HUES48 (cell line): ENCODE data around the gene KLK11.

Experiments
- H3K27ac ChIP-seq: one replicate; pipeline ENCODE4 v1.7.0; 2013; ENCODE audit warnings: low read depth, low read length, inconsistent platforms
- H3K27me3 ChIP-seq: 2 replicates; pipeline ENCODE4 v1.6.1; 2013; ENCODE audit warnings: mild to moderate bottlenecking, low read length; ENCODE audit not compliant: control insufficient read depth, insufficient read depth
- H3K36me3 ChIP-seq: 2 replicates; pipeline ENCODE4 v1.6.1; 2013; ENCODE audit warnings: low read length; ENCODE audit not compliant: control insufficient read depth, insufficient read depth
- H3K4me1 ChIP-seq: 2 replicates; pipeline ENCODE4 v1.6.1; 2013; ENCODE audit warnings: mild to moderate bottlenecking, low read length; ENCODE audit not compliant: control insufficient read depth, insufficient read depth
- H3K4me3 ChIP-seq: 2 replicates; pipeline ENCODE4 v1.5.1; 2013; ENCODE audit warnings: mild to moderate bottlenecking, low read depth, low read length
- H3K9ac ChIP-seq: 2 replicates; pipeline ENCODE4 v1.6.1; 2013; ENCODE audit warnings: mild to moderate bottlenecking, low read depth, low read length, moderate library complexity
- H3K9me3 ChIP-seq: 2 replicates; pipeline ENCODE4 v1.6.1; 2013; ENCODE audit warnings: low read length; ENCODE audit not compliant: control insufficient read depth, insufficient read depth

The KLK11 gene, protein sequence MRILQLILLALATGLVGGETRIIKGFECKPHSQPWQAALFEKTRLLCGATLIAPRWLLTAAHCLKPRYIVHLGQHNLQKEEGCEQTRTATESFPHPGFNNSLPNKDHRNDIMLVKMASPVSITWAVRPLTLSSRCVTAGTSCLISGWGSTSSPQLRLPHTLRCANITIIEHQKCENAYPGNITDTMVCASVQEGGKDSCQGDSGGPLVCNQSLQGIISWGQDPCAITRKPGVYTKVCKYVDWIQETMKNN

GRCh38 chr19:51026554-51026831, at the start of gene KLK11:
Gene KLK11, minus strand, starts transcription at chr19:51026616. Its CDS starts 985 bp downstream, at chr19:51025631.
- Histone ChIP-seq H3K4me1 (peaks cover 23% of the 10 kb centered on the region; the same call in 1 of the 2 replicates), H3K27ac (no peak within 1 kb of the TSS), H3K4me3 (no peak within 1 kb of the TSS), H3K36me3 (no peaks in the 10 kb centered on the region), H3K9ac (no peak within 1 kb of the TSS), H3K9me3 (no peaks in the 10 kb centered on the region), H3K27me3 (no peaks in the 10 kb centered on the region)

DNA sequence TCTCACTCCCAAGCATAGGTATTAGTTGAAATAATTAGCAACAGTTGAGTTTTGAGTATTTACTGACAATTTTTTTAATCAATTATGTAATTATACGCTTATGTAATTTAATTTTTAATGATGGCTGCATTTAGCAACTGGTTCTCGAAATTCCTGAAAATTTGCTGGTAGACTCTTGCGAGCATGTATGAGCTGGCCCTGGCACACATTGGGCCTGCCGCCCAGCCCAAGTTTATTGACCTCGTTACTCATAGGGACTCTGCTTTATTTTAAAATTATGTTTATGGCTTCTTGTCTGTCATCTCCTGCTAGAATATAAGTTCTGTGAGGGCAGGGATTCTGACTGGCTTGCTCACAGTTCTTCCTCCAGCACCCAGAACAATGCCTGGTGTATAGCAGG, 49.6 kb upstream of the KLK11 start:
- H3K36me3 ChIP-seq = no peaks in the 10 kb centered on the region

GRCh38 chr19:51071095-51071405, 44.6 kb upstream of the KLK11 start:
- Histone ChIP-seq H3K4me3 (no peak overlapping the region), H3K4me1 (0 out of 2 replicates have a peak, but pooled peaks cover 1% of the 10 kb centered on the region), H3K27me3 (no peaks in the 10 kb centered on the region), H3K36me3 (no peaks in the 10 kb centered on the region), H3K9ac (no peak overlapping the region), H3K9me3 (0 out of 2 replicates have a peak, but pooled peaks cover 5% of the 10 kb centered on the region), H3K27ac (no peak overlapping the region)

More for the DNA sequence above, 49.6 kb upstream of the KLK11 start:
- no peak overlapping the region for H3K27ac ChIP-seq
- H3K4me1 ChIP-seq = 0 out of 2 replicates have a peak, but pooled peaks cover 5% of the 10 kb centered on the region
- H3K9ac ChIP-seq = no peak overlapping the region
- no peaks in the 10 kb centered on the region for H3K27me3 ChIP-seq
- H3K9me3 ChIP-seq = 0 out of 2 replicates have a peak, but pooled peaks cover 5% of the 10 kb centered on the region
- H3K4me3 ChIP-seq = no peak overlapping the region

DNA sequence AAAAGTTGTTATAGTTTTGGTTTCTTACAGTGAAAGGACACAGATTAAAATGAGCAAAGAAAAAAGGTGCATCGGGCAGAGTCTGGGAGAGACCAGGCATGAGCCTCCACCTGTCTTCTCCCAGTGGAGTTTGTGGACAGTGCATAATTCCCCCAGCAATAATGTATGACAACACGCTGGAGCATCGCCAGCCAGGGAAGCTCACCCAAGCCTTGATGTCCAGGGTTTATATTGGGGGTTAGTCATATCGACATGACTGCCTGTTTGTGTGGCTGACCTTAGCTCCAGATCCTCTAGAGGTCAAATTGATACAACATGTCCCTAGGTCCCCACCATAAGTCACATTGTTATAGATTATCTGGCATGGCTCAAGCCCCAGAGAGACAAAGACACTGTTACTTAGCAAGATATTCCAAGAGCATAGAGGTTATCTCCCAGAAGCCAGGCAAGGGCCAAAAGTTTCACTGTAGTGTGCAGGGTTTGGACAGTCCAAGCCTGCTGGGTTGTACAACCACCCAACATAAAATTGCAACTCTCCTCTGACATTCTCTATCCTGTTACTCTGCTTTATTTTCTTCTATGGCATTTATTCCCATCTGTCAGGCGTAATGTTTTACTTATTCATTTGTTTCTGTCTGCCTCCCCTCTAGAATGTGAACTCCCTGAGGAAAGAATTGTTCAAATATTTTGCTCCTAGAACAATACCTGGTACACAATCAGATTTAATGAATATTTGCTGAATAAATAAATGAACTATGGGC, 44.1 kb upstream of the KLK11 start:
- no peak overlapping the region for H3K9ac ChIP-seq
- no peak overlapping the region for H3K27ac ChIP-seq
- no peak overlapping the region for H3K4me3 ChIP-seq
- 0 out of 2 replicates have a peak, but pooled peaks cover 5% of the 10 kb centered on the region for H3K9me3 ChIP-seq
- H3K27me3 ChIP-seq = no peaks in the 10 kb centered on the region
- no peaks in the 10 kb centered on the region for H3K36me3 ChIP-seq
- peaks cover 7% of the 10 kb centered on the region; the same call in 1 of the 2 replicates for H3K4me1 ChIP-seq

DNA sequence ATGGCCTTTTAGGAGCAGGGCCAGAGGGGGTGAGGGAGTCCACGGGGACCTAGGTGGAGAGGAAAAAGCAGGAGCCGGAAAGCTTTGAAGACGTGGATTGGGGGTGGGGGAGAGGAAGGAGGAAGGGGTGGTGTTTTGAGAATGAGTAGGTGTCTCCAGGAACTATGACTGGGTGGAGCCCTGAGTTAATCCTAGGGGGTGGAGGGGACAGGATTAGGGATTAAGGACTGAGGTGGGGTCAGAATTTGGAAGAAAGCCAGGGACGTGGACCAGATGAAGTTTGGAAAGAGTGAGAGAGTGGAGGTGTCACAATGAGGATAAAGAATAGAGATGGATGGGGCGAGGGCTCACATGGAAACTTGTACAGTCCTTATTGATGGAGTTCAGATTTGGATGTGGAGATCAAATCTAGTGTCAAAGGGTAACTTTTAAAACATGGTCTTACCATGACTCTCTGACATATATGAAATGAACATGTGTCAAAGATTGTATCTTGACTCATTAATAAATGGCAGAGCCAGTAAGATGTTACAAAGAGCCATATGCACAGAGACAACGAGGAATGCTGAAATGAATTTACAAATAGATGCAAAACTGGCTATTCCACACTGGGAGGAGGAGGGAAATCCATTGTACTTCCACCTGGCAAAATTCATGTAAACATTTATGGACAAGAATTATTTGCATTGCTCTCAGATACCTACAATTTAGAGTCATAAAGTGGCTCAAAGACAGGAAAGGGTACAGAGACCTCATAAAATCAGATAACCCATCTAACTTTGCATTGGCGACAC, 40.2 kb upstream of the KLK11 start:
- Histone ChIP-seq H3K4me3 (no peak overlapping the region), H3K27me3 (no peaks in the 10 kb centered on the region), H3K27ac (no peak overlapping the region), H3K9me3 (no peaks in the 10 kb centered on the region), H3K4me1 (peaks cover 7% of the 10 kb centered on the region; the same call in 1 of the 2 replicates), H3K9ac (no peak overlapping the region), H3K36me3 (no peaks in the 10 kb centered on the region)

DNA sequence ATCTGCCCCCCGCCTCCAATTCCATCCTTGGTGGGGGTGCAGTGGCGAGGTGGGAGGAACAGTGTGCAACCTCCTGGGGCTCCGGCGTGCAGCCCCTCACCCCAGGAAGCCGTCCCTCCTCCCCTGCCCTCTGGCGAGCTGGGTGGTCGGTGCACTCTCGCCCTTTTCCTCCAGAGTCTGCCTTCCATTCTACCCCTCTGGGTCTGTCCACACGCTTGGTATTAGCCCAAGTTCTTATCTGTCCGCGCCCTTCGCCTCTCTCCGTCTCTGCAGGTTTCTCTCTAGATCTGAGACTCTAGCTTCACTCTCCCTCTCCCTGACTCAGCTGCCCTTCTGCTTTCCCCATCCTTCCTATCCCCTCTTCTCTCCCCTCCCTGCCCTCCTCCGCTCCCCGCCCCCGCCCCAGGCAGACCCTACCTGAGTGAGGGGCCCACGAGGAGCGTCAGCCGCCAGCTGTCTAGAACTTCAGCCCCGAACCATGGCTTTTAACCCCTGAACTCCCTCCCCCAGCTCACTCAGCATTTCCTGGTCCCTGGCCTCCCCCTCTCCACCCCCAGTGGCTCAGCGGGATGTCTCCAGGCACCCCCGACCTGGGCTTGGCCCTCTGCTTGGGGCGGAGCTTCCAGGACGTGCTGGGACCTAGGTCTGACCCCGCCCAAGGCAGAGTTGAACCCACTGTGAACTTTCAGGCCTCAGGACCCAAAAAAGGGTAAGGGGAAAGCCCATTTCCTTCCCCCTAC, 39.0 kb upstream of the KLK11 start:
- Histone ChIP-seq H3K9me3 (no peaks in the 10 kb centered on the region), H3K9ac (no peak overlapping the region), H3K27ac (peak overlapping the region; percentile 34), H3K4me1 (peaks cover 7% of the 10 kb centered on the region; the same call in 1 of the 2 replicates), H3K27me3 (no peaks in the 10 kb centered on the region), H3K36me3 (no peaks in the 10 kb centered on the region), H3K4me3 (peak overlapping the region; percentile 85)

DNA sequence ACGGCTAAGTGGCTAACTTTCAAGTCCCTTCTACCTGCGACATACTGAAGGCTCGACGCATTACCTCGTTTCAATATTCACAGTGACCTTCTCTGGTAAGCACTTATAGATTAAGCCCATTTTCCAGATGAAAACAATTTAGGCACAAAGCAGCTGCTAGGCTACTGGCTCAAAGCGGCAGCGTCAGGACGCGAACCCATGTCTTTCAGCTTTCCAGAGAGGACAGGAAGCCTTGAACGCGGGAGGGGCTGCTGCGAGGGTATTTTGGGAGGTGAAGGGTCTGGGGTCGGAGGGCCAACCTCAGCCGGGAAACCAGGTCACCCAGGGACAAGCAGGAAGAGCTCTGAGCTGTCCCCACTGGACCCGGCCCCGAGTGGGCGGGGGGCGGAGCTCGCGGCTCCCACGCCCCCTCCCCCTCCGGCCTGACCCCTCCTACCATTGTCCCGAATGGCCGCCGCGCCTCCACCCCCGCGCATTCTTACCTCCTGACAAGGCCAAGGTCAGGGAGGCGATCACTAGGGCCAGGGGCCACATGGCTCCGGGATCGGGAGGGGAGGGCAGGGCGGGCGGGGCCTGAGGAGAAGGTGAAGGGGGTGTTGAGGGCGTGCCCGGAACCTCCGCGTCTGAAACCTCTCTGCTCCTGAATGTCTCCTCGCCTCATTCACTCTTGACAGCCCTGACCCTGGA, 38.3 kb upstream of the KLK11 start, which contains the start of gene KLK13:
Gene KLK13, minus strand, starts transcription at position 559 of the 687 bp plus-strand sequence. Its CDS starts 25 bp downstream, at position 534.
- Histone ChIP-seq H3K36me3 (no peaks in the 10 kb centered on the region), H3K9ac (no peak within 1 kb of the TSS), H3K4me3 (peak within 1 kb of the TSS; percentile 85), H3K27ac (peak within 1 kb of the TSS; percentile 40), H3K9me3 (no peaks in the 10 kb centered on the region), H3K4me1 (peaks cover 7% of the 10 kb centered on the region; the same call in 1 of the 2 replicates), H3K27me3 (no peaks in the 10 kb centered on the region)

DNA sequence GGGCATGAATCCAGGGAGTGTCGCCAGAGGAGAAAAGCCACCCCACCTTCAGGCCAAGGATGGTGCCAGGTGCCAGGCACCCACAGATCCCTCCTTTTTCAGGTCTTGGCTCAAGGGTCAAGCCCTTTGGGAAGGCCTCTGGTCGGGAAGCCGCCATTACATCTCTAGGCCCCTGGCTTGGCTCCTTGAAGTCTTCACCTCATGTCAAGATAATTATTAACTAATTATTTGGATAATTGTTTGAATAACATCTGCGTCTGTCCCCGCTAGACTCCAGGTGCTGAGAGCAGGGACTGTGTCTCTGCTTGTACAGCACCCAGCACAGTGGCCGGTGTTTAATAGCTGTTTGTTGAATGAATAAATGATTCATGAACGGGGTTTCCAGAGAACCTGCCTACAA, 37.2 kb upstream of the KLK11 start:
- no peaks in the 10 kb centered on the region for H3K27me3 ChIP-seq
- no peaks in the 10 kb centered on the region for H3K9me3 ChIP-seq

GRCh38 chr19:51060973-51061372, 34.6 kb upstream of the KLK11 start:
- Histone ChIP-seq H3K9me3 (no peaks in the 10 kb centered on the region), H3K27ac (no peak overlapping the region), H3K36me3 (no peaks in the 10 kb centered on the region), H3K27me3 (no peaks in the 10 kb centered on the region), H3K9ac (no peak overlapping the region), H3K4me3 (no peak overlapping the region), H3K4me1 (peaks cover 5% of the 10 kb centered on the region; the same call in 1 of the 2 replicates)

More for the DNA sequence above, 37.2 kb upstream of the KLK11 start:
- Histone ChIP-seq H3K4me3 (no peak overlapping the region), H3K36me3 (no peaks in the 10 kb centered on the region), H3K4me1 (peaks cover 7% of the 10 kb centered on the region; the same call in 1 of the 2 replicates), H3K27ac (no peak overlapping the region), H3K9ac (no peak overlapping the region)

DNA sequence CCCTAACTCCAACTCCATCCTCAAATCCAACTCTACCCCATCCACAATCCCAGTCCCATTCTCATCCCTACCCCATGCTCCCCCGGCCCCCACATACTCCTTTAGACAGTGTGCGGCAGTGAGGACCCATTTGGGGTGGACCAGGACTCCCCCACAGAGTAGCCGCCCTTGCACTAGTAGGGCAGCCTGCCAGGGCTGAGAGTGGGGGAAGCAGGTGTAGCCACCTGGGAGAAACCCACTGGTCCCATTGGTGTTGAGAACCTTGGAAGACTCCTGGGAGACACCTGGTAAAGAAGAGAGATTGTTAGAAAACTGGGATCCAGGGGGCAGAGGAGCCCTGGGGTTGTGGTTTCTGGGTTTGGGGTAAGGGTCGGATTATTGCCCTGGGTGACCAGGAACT, 33.9 kb upstream of the KLK11 start:
- Histone ChIP-seq H3K9ac (no peak overlapping the region), H3K4me3 (no peak overlapping the region), H3K4me1 (no peaks in the 10 kb centered on the region), H3K36me3 (no peaks in the 10 kb centered on the region), H3K27ac (no peak overlapping the region), H3K9me3 (no peaks in the 10 kb centered on the region), H3K27me3 (no peaks in the 10 kb centered on the region)
